ENCODE data around the gene TUBB3. TPM values are rescaled to one million over a fixed set of nuclear protein-coding genes. Genes with fewer than 3 reads are reported as not detected.
"Not testable (repeated sequence)": the region's sequence is repeated elsewhere in the genome, so short reads cannot be mapped to it uniquely, and the experiment has no call there.

The TUBB3 gene
- total RNA-seq, 3 donors from 2014 or later (not counting 1 experiment from before 2014, with no cell fraction given) = 1.1 to 1.3 (median 1.2) TPM

GRCh38 chr16:89934611-89935553 is 11.7 kb downstream of the TUBB3 start:
- Histone ChIP-seq H3K27ac (ENCODE audit: low read length) (no peak overlapping the region), H3K4me3 (ENCODE audit: low read length) (no peak overlapping the region), H3K27me3 (ENCODE audit: control insufficient read depth, insufficient read depth, low read length) (no peaks in the 10 kb centered on the region), H3K36me3 (ENCODE audit: control insufficient read depth, insufficient read depth, low read length) (no peaks in the 10 kb centered on the region), H3K4me1 (ENCODE audit: control insufficient read depth, insufficient read depth, low read length) (no peaks in the 10 kb centered on the region), H3K9me3 (ENCODE audit: control insufficient read depth, insufficient read depth, low read length) (no peaks in the 10 kb centered on the region)
- Mint-ChIP-seq H3K27me3 (ENCODE audit: low read depth in 2 of 2) (peaks cover 10 to 15% of the 10 kb centered on the region in 2 donors), H3K4me1 (no peaks in the 10 kb centered on the region), H3K36me3 (no peaks in the 10 kb centered on the region), H3K4me3 (no peak overlapping the region), H3K9me3 (no peaks in the 10 kb centered on the region), H3K27ac (no peak overlapping the region)
- DNase-seq (no peak), ATAC-seq (no peak)
- no peak for TF ChIP-seq CTCF (IDR thresholded peaks at IDR 0.05)
- intact Hi-C loops (cut with micrococcal nuclease) = no loop called here
- 96% methylated on average over 61 of the region's 61 CpGs for WGBS (ENCODE audit: insufficient coverage)

GRCh38 chr16:89935620-89936019 is 12.5 kb downstream of the TUBB3 start:
- H3K4me1 Mint-ChIP-seq; ATAC-seq; H3K9me3 ChIP-seq (ENCODE audit: control insufficient read depth, insufficient read depth, low read length); H3K9me3 Mint-ChIP-seq; H3K27me3 ChIP-seq (ENCODE audit: control insufficient read depth, insufficient read depth, low read length); DNase-seq; H3K36me3 Mint-ChIP-seq; H3K4me1 ChIP-seq (ENCODE audit: control insufficient read depth, insufficient read depth, low read length); H3K27ac Mint-ChIP-seq; H3K36me3 ChIP-seq (ENCODE audit: control insufficient read depth, insufficient read depth, low read length); H3K4me3 ChIP-seq (ENCODE audit: low read length); H3K27ac ChIP-seq (ENCODE audit: low read length); intact Hi-C loops (cut with micrococcal nuclease); H3K4me3 Mint-ChIP-seq: not testable (repeated sequence)
- H3K27me3 Mint-ChIP-seq (ENCODE audit: low read depth in 2 of 2) = peaks cover 6 to 11% of the 10 kb centered on the region in 2 donors
- WGBS (ENCODE audit: insufficient coverage) = 91% methylated on average over 25 of the region's 27 CpGs

DNA sequence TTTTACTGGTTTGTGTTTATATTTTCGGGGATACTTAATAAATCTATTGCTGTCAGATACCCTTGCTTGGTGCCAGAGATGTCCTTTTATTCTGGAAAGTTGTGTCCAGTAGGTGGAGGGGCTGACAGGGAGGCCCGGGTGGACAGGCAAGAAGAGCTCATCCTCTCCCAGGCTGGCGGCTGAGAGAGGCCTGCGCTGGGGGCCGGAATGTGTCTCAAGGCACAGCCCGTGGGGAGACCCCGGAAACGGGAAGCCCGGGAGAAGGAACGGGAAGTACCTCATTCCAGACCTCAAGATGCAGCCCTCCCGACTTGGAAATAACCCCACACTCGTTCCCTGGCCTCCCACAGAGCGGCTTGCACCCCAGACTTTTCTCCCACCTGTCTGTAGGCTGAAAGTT is 12.9 kb downstream of the TUBB3 start:
- DNase-seq (no peak), ATAC-seq (no peak)
- Histone ChIP-seq H3K4me1 (ENCODE audit: control insufficient read depth, insufficient read depth, low read length) (no peaks in the 10 kb centered on the region), H3K36me3 (ENCODE audit: control insufficient read depth, insufficient read depth, low read length) (no peaks in the 10 kb centered on the region), H3K27ac (ENCODE audit: low read length) (no peak overlapping the region), H3K9me3 (ENCODE audit: control insufficient read depth, insufficient read depth, low read length) (no peaks in the 10 kb centered on the region), H3K27me3 (ENCODE audit: control insufficient read depth, insufficient read depth, low read length) (no peaks in the 10 kb centered on the region), H3K4me3 (ENCODE audit: low read length) (no peak overlapping the region)
- Mint-ChIP-seq H3K4me3 (no peak overlapping the region), H3K27ac (no peak overlapping the region), H3K4me1 (no peaks in the 10 kb centered on the region), H3K36me3 (no peaks in the 10 kb centered on the region), H3K27me3 (ENCODE audit: low read depth in 2 of 2) (peaks cover 6 to 11% of the 10 kb centered on the region in 2 donors), H3K9me3 (no peaks in the 10 kb centered on the region)
- TF ChIP-seq CTCF (IDR thresholded peaks at IDR 0.05) = no peak
- 72% methylated on average over 13 of the region's 13 CpGs for WGBS (ENCODE audit: insufficient coverage)
- intact Hi-C loops (cut with micrococcal nuclease) = no loop called here

GRCh38 chr16:89936508-89936907 is 13.4 kb downstream of the TUBB3 start:
- Histone ChIP-seq H3K4me3 (ENCODE audit: low read length) (no peak overlapping the region), H3K4me1 (ENCODE audit: control insufficient read depth, insufficient read depth, low read length) (no peaks in the 10 kb centered on the region), H3K27ac (ENCODE audit: low read length) (no peak overlapping the region), H3K36me3 (ENCODE audit: control insufficient read depth, insufficient read depth, low read length) (no peaks in the 10 kb centered on the region), H3K9me3 (ENCODE audit: control insufficient read depth, insufficient read depth, low read length) (no peaks in the 10 kb centered on the region), H3K27me3 (ENCODE audit: control insufficient read depth, insufficient read depth, low read length) (no peaks in the 10 kb centered on the region)
- Mint-ChIP-seq H3K9me3 (no peaks in the 10 kb centered on the region), H3K4me3 (no peak overlapping the region), H3K4me1 (no peaks in the 10 kb centered on the region), H3K27me3 (ENCODE audit: low read depth in 2 of 2) (peaks cover 6 to 7% of the 10 kb centered on the region in 2 donors), H3K27ac (no peak overlapping the region), H3K36me3 (no peaks in the 10 kb centered on the region)
- no peak for DNase-seq
- 93% methylated on average over 14 of the region's 14 CpGs for WGBS (ENCODE audit: insufficient coverage)
- no peak for TF ChIP-seq CTCF (IDR thresholded peaks at IDR 0.05)
- intact Hi-C loops (cut with micrococcal nuclease) = no loop called here
- ATAC-seq = no peak

Measured in natural killer cell (primary cell).